Endothelial cell of umbilical vein (primary cell): ENCODE measurements around the gene KCNK1. TPM values are rescaled to one million over a fixed set of nuclear protein-coding genes. Genes with fewer than 3 reads are reported as not detected.

ENCODE experiments used
- BruUV-seq: library from RNA; stranded (reverse); fragments of 400-500 nt; replicated peaks from 2 replicates; lab custom pipeline; 2021; lab: Mats Ljungman, UMichigan
- CTCF ChIA-PET: fragments of 300-600, 350-600 bp; sonication (Branson Sonifier 250); formaldehyde crosslinking; loops from one replicate; lab custom pipeline; 2021; ENCODE audit warnings: antibody characterized with exemption, inconsistent platforms; lab: Charles Lee
- POLR2A ChIA-PET: fragments of 300-600, 350-600 bp; sonication (Branson Sonifier 250); formaldehyde crosslinking; loops from one replicate; lab custom pipeline; 2021; ENCODE audit warnings: antibody characterized with exemption, inconsistent platforms; lab: Charles Lee
- DNase-seq: peaks from one replicate; pipeline ENCODE4 v3.0.0-alpha.2; 2011; ENCODE audit warnings: low read depth, low spot score
- FAIRE-seq: peaks from 2 replicates; lab custom pipeline; 2011; peaks lifted over from hg19 to GRCh38; lab: Jason Lieb, UNC
- H2AFZ ChIP-seq: 2 replicates; pipeline ENCODE4 v1.6.0; 2012; ENCODE audit warnings: low read depth, low read length, control low read depth, inconsistent platforms
- H3K27ac ChIP-seq: 2 replicates; pipeline ENCODE4 v1.5.1; 2011; ENCODE audit warnings: low read depth, mild to moderate bottlenecking, control low read depth, low read length, moderate library complexity; ENCODE audit not compliant: insufficient read depth
- H3K27me3 ChIP-seq, 2 experiments: 2 replicates each; pipeline versions ENCODE4 v1.6.0 to v1.6.1; 2011; ENCODE audit warnings: low read length in 2 of 2, mixed read lengths in 1 of 2; ENCODE audit not compliant: control insufficient read depth in 2 of 2, insufficient read depth in 2 of 2
- H3K36me3 ChIP-seq, 2 experiments: 2 replicates in 1 of 2; 3 replicates in 1 of 2; pipeline ENCODE4 v1.5.1; 2011; ENCODE audit warnings: low read length in 2 of 2, mild to moderate bottlenecking in 1 of 2, moderate library complexity in 1 of 2; ENCODE audit not compliant: control insufficient read depth in 2 of 2, insufficient read depth in 2 of 2; ENCODE audit errors: extremely low read depth in 1 of 2
- H3K4me1 ChIP-seq: 3 replicates; pipeline ENCODE4 v1.5.1; 2011; ENCODE audit warnings: mild to moderate bottlenecking, low read length; ENCODE audit not compliant: control insufficient read depth, insufficient read depth; ENCODE audit errors: extremely low read depth
- H3K4me2 ChIP-seq: 2 replicates; pipeline ENCODE4 v1.6.1; 2011; ENCODE audit warnings: low read length, control low read depth, mixed read lengths; ENCODE audit not compliant: insufficient read depth
- H3K4me3 ChIP-seq, 3 experiments: fragments of 200-600 bp in 1 of 3; sonication (generic), shearing (Covaris generic) in 1 of 3; replicated peaks in 1 of 3; 2 replicates each; pipeline ENCODE4 v1.5.1; 2011 to 2016; ENCODE audit warnings: control low read depth in 3 of 3, low read length in 3 of 3, mild to moderate bottlenecking in 2 of 3, inconsistent platforms in 1 of 3, low read depth in 1 of 3, moderate library complexity in 1 of 3; ENCODE audit not compliant: insufficient read depth in 1 of 3
- H3K79me2 ChIP-seq: 2 replicates; pipeline ENCODE4 v1.6.0; 2012; ENCODE audit warnings: low read length, inconsistent platforms; ENCODE audit not compliant: control insufficient read depth, insufficient read depth
- H3K9ac ChIP-seq: replicated peaks from 2 replicates; pipeline ENCODE3; 2011; ENCODE audit warnings: low read length, control low read depth; ENCODE audit not compliant: insufficient read depth; ENCODE audit errors: extremely low read depth
- H3K9me1 ChIP-seq: replicated peaks from 3 replicates; pipeline ENCODE4 v1.6.0; 2011; ENCODE audit warnings: mild to moderate bottlenecking, low read length; ENCODE audit not compliant: control insufficient read depth, insufficient read depth; ENCODE audit errors: extremely low read depth
- H3K9me3 ChIP-seq: replicated peaks from 2 replicates; pipeline ENCODE4 v1.5.1; 2012; ENCODE audit warnings: low read length, inconsistent platforms; ENCODE audit not compliant: control insufficient read depth, insufficient read depth
- H4K20me1 ChIP-seq: replicated peaks from 2 replicates; pipeline ENCODE3; 2011; ENCODE audit warnings: mild to moderate bottlenecking, low read length; ENCODE audit not compliant: control insufficient read depth, insufficient read depth; ENCODE audit errors: extremely low read depth
- CTCF ChIP-seq, 2 donors: IDR thresholded peaks; 1 replicate in 1 of 2; 2 replicates in 1 of 2; pipeline ENCODE4 v1.5.1; 2011; ENCODE audit warnings: low read length in 2 of 2, mild to moderate bottlenecking in 2 of 2, moderate library complexity in 2 of 2, control low read depth in 1 of 2, inconsistent platforms in 1 of 2, low read depth in 1 of 2; ENCODE audit not compliant: insufficient read depth in 1 of 2; ENCODE audit errors: extremely low read depth in 1 of 2
- EZH2 ChIP-seq: IDR thresholded peaks from 2 replicates; pipeline ENCODE4 v1.6.1; 2012; ENCODE audit warnings: borderline replicate concordance, low read depth, mild to moderate bottlenecking, moderate library complexity, low read length, inconsistent platforms; ENCODE audit not compliant: severe bottlenecking
- FOS ChIP-seq: IDR thresholded peaks from 2 replicates; pipeline ENCODE4 v1.6.1; 2011; ENCODE audit warnings: mild to moderate bottlenecking, low read length, moderate library complexity, borderline replicate concordance; ENCODE audit not compliant: insufficient read depth
- GATA2 ChIP-seq: IDR thresholded peaks from 2 replicates; pipeline ENCODE4 v1.7.0; 2011; ENCODE audit warnings: low read depth, mild to moderate bottlenecking, moderate library complexity, mixed read lengths, low read length; ENCODE audit not compliant: insufficient read length, insufficient read depth
- JUN ChIP-seq: IDR thresholded peaks from 2 replicates; pipeline ENCODE4 v1.6.1; 2011; ENCODE audit warnings: borderline replicate concordance, low read depth; ENCODE audit not compliant: insufficient read length, insufficient read depth
- MAX ChIP-seq: IDR thresholded peaks from 2 replicates; pipeline ENCODE4 v1.6.1; 2011; ENCODE audit not compliant: insufficient read depth, insufficient read length
- MYC ChIP-seq: IDR thresholded peaks from one replicate; pipeline ENCODE4 v1.6.1; 2011; ENCODE audit warnings: mild to moderate bottlenecking, low read depth, low read length
- POLR2A ChIP-seq: IDR thresholded peaks from 2 replicates; pipeline ENCODE4 v1.6.1; 2012; ENCODE audit warnings: low read depth, mild to moderate bottlenecking, control low read depth, low read length
- POLR2AphosphoS5 ChIP-seq: IDR thresholded peaks from 2 replicates; pipeline ENCODE4 v1.6.1; 2012; ENCODE audit warnings: low read depth, mild to moderate bottlenecking, control low read depth, low read length, moderate library complexity; ENCODE audit not compliant: insufficient read depth
- dilution Hi-C: fragments of 300-500 bp; cut with MboI; formaldehyde crosslinking; loops from one replicate; pipeline ENCODE4 v1.15.0; 2019; ENCODE audit warnings: low sequenced_read_pairs; ENCODE audit not compliant: extremely low pct_ligation_motif_present
- intact Hi-C: fragments of 100-400 bp; cut with micrococcal nuclease; formaldehyde crosslinking; loops from one replicate; pipeline ENCODE4 v1.10.0; 2022
- polyA plus RNA-seq, 4 experiments: library from polyadenylated mRNA; depleted of rRNA in 3 of 4; stranded (reverse) in 3 of 4; unstranded in 1 of 4; fragments of >200 nt; gene quantifications; 2 replicates each; pipeline versions ENCODE4 v1.2.1 to v1.2.3, GENCODE V29; 2011 to 2012; ENCODE audit warnings: missing spikeins in 1 of 4
- total RNA-seq: library from RNA; stranded (reverse); gene quantifications from 2 replicates; pipeline ENCODE4 v1.2.3, GENCODE V29; 2021

The KCNK1 gene
- total and polyA plus RNA-seq, 2 donors (not counting 3 experiments of a cell fraction or from before 2014, with no cell fraction given) = 0.83 to 2.8 TPM

GRCh38 chr1:233582439-233582838 lies 31.5 kb upstream of the KCNK1 start:
- CTCF ChIA-PET = no interaction called here
- Histone ChIP-seq H3K9me1 (no peaks in the 10 kb centered on the region), H3K4me3 (no peak overlapping the region), H3K27ac (no peak overlapping the region), H2AFZ (no peak overlapping the region), H3K4me2 (no peak overlapping the region), H3K9ac (no peak overlapping the region), H3K36me3 (no peaks in the 10 kb centered on the region), H3K79me2 (no peaks in the 10 kb centered on the region), H3K4me1 (no peaks in the 10 kb centered on the region), H3K9me3 (no peaks in the 10 kb centered on the region), H3K27me3 (no peaks in the 10 kb centered on the region), H4K20me1 (no peaks in the 10 kb centered on the region)
- FAIRE-seq (no peak), DNase-seq (no peak)
- no TSS peak for BruUV-seq
- intact Hi-C loops (no loop called here), dilution Hi-C loops (no loop called here)
- no peak for TF ChIP-seq POLR2A
- TF ChIP-seq JUN = no peak
- no peak for TF ChIP-seq MYC
- no peak for TF ChIP-seq CTCF (IDR thresholded peaks at IDR 0.05; ENCODE audit: extremely low read depth in 1 of 2, insufficient read depth in 1 of 2, low read depth in 1 of 2, low read length in 2 of 2)
- TF ChIP-seq FOS = no peak
- TF ChIP-seq GATA2 = no peak
- TF ChIP-seq EZH2 = no peak
- TF ChIP-seq POLR2AphosphoS5 = no peak
- TF ChIP-seq MAX = no peak
- POLR2A ChIA-PET = no interaction called here
